Uterus (tissue), 4 donors: ENCODE data around the gene NAA38. TPM values are rescaled to one million over a fixed set of nuclear protein-coding genes. Genes with fewer than 3 reads are reported as not detected.
"Not testable (repeated sequence)": the region's sequence is repeated elsewhere in the genome, so short reads cannot be mapped to it uniquely, and the experiment has no call there.

Experiments used
- DNase-seq, 2 donors: peaks; one replicate each; pipeline ENCODE4 v3.0.0-alpha.2; 2019 to 2020
- H3K27ac ChIP-seq, 2 donors: fragments of 200-600 bp; sonication (generic); 1 replicate in 1 of 2; 2 replicates in 1 of 2; pipeline ENCODE4 v1.5.1; 2016 to 2018
- H3K27me3 ChIP-seq, 2 donors: fragments of 200-600 bp; sonication (generic); one replicate each; pipeline ENCODE4 v1.5.1; 2018 to 2019; ENCODE audit warnings: control low read depth in 1 of 2
- H3K36me3 ChIP-seq, 2 donors: fragments of 200-600 bp; sonication (generic); one replicate each; pipeline ENCODE4 v1.5.1; 2019; ENCODE audit warnings: control low read depth in 1 of 2
- H3K4me1 ChIP-seq, 2 donors: fragments of 200-600 bp; sonication (generic); one replicate each; pipeline ENCODE4 v1.5.1; 2018 to 2019; ENCODE audit warnings: control low read depth in 1 of 2
- H3K4me3 ChIP-seq, 2 donors: fragments of 200-600 bp; sonication (generic); 1 replicate in 1 of 2; 2 replicates in 1 of 2; pipeline ENCODE4 v1.5.1; 2018 to 2019; ENCODE audit warnings: mild to moderate bottlenecking in 1 of 2
- H3K9me3 ChIP-seq, 2 donors: fragments of 200-600 bp; sonication (generic); one replicate each; pipeline ENCODE4 v1.5.1; 2019; ENCODE audit warnings: control low read depth in 1 of 2
- CTCF ChIP-seq, 4 experiments: fragments of 200-600 bp in 2 of 4; fragments of 450-650 bp in 2 of 4; sonication (generic) in 2 of 4; IDR thresholded peaks; one replicate each; pipeline ENCODE4 v1.5.1; 2016 to 2019; ENCODE audit warnings: antibody characterized with exemption in 4 of 4, mild to moderate bottlenecking in 2 of 4, moderate library complexity in 1 of 4
- POLR2A ChIP-seq, 2 donors: fragments of 450-650 bp; IDR thresholded peaks; one replicate each; pipeline ENCODE4 v1.6.1; 2016; ENCODE audit warnings: antibody characterized with exemption in 2 of 2, mild to moderate bottlenecking in 1 of 2, moderate library complexity in 1 of 2
- intact Hi-C: fragments of 100-400 bp; cut with DNase I; formaldehyde crosslinking; loops from one replicate; pipeline ENCODE4 v1.15.1; 2023; ENCODE audit warnings: low total_unique reads
- total RNA-seq, 4 donors: library from RNA; depleted of rRNA in 3 of 4; stranded (reverse); fragments of >200 nt in 3 of 4; gene quantifications; one replicate each; pipeline versions ENCODE4 v1.1.0 to v1.2.4, GENCODE V29; 2014 to 2023
- donor health status: DM: yes; HTN: yes; CAD: no.

NAA38 gene
- total RNA-seq, 4 donors from 2014 or later, result 3.6 to 94.7 (median 48.1) TPM

GRCh38 chr17:7817643-7817964 is 39.8 kb downstream of the NAA38 start:
- Histone ChIP-seq H3K9me3 (no peaks in the 10 kb centered on the region), H3K4me1 (no peaks in the 10 kb centered on the region), H3K27me3 (no peaks in the 10 kb centered on the region), H3K4me3 (no peak overlapping the region), H3K36me3 (no peaks in the 10 kb centered on the region), H3K27ac (no peak overlapping the region)
- intact Hi-C loops, result no loop called here
- no peak for DNase-seq
- TF ChIP-seq CTCF (IDR thresholded peaks at IDR 0.05) (no peak), POLR2A (IDR thresholded peaks at IDR 0.05) (no peak)

GRCh38 chr17:7816926-7817642 is 40.3 kb downstream of the NAA38 start:
- intact Hi-C loops, result no loop called here

GRCh38 chr17:7814969-7815368 is 42.4 kb downstream of the NAA38 start:
- no peaks in the 10 kb centered on the region for H3K36me3 ChIP-seq
- H3K27ac ChIP-seq, result no peak overlapping the region
- intact Hi-C loops, result no loop called here
- no peak overlapping the region for H3K4me3 ChIP-seq
- H3K9me3 ChIP-seq, result no peaks in the 10 kb centered on the region
- TF ChIP-seq CTCF (IDR thresholded peaks at IDR 0.05) (no peak), POLR2A (IDR thresholded peaks at IDR 0.05) (no peak)
- H3K27me3 ChIP-seq, result no peaks in the 10 kb centered on the region
- H3K4me1 ChIP-seq, result no peaks in the 10 kb centered on the region
- no peak for DNase-seq

More at GRCh38 chr17:7816926-7817642, 40.3 kb downstream of the NAA38 start:
- no peak for DNase-seq
- Histone ChIP-seq H3K4me1 (no peaks in the 10 kb centered on the region), H3K36me3 (no peaks in the 10 kb centered on the region), H3K27me3 (no peaks in the 10 kb centered on the region), H3K9me3 (no peaks in the 10 kb centered on the region), H3K4me3 (no peak overlapping the region), H3K27ac (no peak overlapping the region)
- TF ChIP-seq CTCF (IDR thresholded peaks at IDR 0.05) (no peak), POLR2A (IDR thresholded peaks at IDR 0.05) (no peak)

- Histone ChIP-seq H3K36me3 (no peaks in the 10 kb centered on the region), H3K27ac (no peak overlapping the region), H3K4me3 (no peak overlapping the region), H3K27me3 (no peaks in the 10 kb centered on the region), H3K9me3 (no peaks in the 10 kb centered on the region), H3K4me1 (no peaks in the 10 kb centered on the region)
- DNase-seq, result no peak
- TF ChIP-seq POLR2A (IDR thresholded peaks at IDR 0.05) (no peak), CTCF (IDR thresholded peaks at IDR 0.05) (no peak)
- intact Hi-C loops, result no loop called here
Measured at GRCh38 chr17:7811251-7811650, 46.1 kb downstream of the NAA38 start.

GRCh38 chr17:7809791-7810343 is 47.5 kb downstream of the NAA38 start:
- H3K36me3 ChIP-seq, H3K27me3 ChIP-seq, intact Hi-C loops, DNase-seq, H3K4me3 ChIP-seq, H3K4me1 ChIP-seq, H3K9me3 ChIP-seq, H3K27ac ChIP-seq: not testable (repeated sequence)
